AG04449 (cell line): ENCODE results near the gene NTM.

Experiments
- CTCF ChIA-PET: fragments of 350-600 bp; formaldehyde crosslinking; extraction: SDS; loops from one replicate; lab custom pipeline; 2021; ENCODE audit warnings: antibody characterized with exemption; lab: Yijun Ruan, JAX
- POLR2A ChIA-PET: fragments of 400-600, 350-600 bp; formaldehyde crosslinking; extraction: SDS; loops from one replicate; lab custom pipeline; 2020; ENCODE audit warnings: antibody characterized with exemption, inconsistent platforms; lab: Yijun Ruan, JAX
- DNase-seq: peaks from one replicate; pipeline ENCODE4 v3.0.0-alpha.2; 2010; ENCODE audit warnings: low read depth, low spot score
- H3K4me3 ChIP-seq: 2 replicates; pipeline ENCODE4 v1.5.1; 2011; ENCODE audit warnings: low read depth, mild to moderate bottlenecking, control low read depth, low read length
- TF ChIP-seq, protein P1 (sequence below): IDR thresholded peaks from one replicate; pipeline ENCODE4 v1.5.1; 2011; ENCODE audit warnings: mild to moderate bottlenecking, moderate library complexity, low read length, control low read depth, inconsistent platforms; ENCODE audit not compliant: insufficient read depth; ENCODE audit errors: missing control alignments

Gene NTM

DNA sequence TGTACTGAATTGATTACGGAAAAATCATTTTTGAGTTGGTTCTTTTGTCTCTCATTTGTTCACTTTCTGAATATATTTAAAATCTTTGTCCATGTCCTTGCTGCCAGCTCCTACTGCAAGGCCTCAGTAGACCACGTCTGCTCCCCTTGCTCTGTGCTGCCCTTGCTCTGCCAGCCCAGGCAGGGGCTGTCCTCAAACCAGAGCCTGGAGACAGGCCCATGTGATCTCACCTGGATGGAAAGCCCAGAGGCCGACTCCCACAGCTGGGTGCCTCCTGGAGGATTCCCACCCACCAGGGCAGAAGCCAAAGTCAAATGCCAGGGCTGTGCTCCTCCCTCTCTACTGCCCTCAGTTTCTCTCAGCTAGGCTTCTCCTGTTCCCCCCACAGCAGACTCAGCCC is 141.8 kb downstream of the NTM start:
- ChIA-PET CTCF (interaction anchor here (0.6 to 3.6 kb wide), 3 partner anchors 162 to 478 kb away, joined by 3 to 17 read pairs (median 6); no protein-coding TSS in a partner anchor), POLR2A (no interaction called here)
- H3K4me3 ChIP-seq = no peak overlapping the region
- DNase-seq = no peak
- TF ChIP-seq, protein P1, sequence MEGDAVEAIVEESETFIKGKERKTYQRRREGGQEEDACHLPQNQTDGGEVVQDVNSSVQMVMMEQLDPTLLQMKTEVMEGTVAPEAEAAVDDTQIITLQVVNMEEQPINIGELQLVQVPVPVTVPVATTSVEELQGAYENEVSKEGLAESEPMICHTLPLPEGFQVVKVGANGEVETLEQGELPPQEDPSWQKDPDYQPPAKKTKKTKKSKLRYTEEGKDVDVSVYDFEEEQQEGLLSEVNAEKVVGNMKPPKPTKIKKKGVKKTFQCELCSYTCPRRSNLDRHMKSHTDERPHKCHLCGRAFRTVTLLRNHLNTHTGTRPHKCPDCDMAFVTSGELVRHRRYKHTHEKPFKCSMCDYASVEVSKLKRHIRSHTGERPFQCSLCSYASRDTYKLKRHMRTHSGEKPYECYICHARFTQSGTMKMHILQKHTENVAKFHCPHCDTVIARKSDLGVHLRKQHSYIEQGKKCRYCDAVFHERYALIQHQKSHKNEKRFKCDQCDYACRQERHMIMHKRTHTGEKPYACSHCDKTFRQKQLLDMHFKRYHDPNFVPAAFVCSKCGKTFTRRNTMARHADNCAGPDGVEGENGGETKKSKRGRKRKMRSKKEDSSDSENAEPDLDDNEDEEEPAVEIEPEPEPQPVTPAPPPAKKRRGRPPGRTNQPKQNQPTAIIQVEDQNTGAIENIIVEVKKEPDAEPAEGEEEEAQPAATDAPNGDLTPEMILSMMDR = no peak

DNA sequence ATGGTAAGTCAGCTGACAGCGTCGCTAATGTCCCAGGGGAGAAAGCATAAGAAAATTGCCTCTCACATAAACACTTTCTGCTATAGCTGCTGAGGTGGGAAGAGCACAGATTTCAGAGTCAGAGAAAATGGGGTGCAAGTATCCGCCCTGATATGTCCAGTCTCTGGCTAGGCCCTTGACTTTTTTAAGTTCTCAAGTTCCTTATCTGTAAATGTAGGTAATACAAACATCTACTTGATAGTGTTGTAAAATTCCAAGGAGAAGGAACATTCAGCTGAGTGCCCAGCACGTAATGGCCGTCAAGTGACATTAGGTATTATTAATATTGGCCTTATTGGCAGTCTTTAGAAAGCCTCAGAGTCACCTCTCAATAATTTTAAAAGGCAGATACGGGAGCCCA is 143.6 kb downstream of the NTM start:
- CTCF ChIA-PET = no interaction called here
- no peak for DNase-seq
- TF ChIP-seq, protein P1 = no peak
- no peak overlapping the region for H3K4me3 ChIP-seq
- POLR2A ChIA-PET = no interaction called here

DNA sequence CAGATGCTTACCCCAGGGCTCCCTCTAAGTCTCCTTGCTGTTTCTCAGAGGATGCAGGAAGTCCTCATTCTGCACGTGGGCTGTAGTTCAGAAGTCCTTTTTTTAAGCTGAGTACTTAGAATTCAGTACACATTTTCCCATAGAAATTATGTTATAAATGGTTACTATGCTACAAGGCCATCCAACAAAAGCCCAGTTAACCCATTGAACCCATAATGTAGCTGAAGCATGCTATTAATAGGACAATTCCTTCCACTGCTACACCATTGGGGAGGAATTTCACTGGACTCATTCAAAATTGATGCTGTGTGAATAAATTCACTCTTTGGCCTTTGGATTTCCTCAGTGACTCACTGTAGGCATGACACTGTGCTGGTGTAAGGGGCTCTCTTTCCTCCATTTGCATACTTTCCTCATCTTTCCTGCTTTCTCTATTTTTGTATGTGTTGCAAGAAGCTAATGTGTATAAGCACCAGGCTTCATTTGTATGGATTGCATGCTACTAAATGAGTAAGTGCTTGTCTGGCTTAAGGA is 148.0 kb downstream of the NTM start:
- ChIA-PET POLR2A (no interaction called here), CTCF (interaction anchor here (0.8 kb wide), 1 partner anchor 13 kb away, joined by 3 read pairs; no protein-coding TSS in a partner anchor)
- DNase-seq = no peak
- H3K4me3 ChIP-seq = no peak overlapping the region
- TF ChIP-seq, protein P1 = no peak

DNA sequence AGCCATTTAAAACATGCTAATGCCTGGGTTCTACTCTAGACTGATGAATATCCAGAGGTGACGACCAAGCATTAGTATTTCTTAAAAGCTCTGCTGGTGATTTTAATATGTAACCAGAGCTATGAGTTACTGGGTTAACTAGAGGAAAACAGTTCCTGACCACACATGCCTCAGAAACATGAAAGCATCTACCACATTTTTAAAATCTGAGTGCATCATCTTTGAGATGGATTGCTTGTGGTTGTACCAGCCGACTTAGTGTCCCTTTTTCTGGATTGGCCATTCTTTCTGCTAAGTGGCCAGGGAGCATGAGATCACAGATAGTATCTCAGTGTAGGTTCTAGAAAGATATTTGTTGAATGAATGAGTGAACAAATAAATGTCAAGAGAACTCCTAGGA is 152.4 kb downstream of the NTM start:
- TF ChIP-seq, protein P1 = no peak
- CTCF ChIA-PET = interaction anchor here (0.8 kb wide), 1 partner anchor 151 kb away, joined by 3 read pairs; no protein-coding TSS in a partner anchor
- H3K4me3 ChIP-seq = no peak overlapping the region
- DNase-seq = no peak
- POLR2A ChIA-PET = no interaction called here

DNA sequence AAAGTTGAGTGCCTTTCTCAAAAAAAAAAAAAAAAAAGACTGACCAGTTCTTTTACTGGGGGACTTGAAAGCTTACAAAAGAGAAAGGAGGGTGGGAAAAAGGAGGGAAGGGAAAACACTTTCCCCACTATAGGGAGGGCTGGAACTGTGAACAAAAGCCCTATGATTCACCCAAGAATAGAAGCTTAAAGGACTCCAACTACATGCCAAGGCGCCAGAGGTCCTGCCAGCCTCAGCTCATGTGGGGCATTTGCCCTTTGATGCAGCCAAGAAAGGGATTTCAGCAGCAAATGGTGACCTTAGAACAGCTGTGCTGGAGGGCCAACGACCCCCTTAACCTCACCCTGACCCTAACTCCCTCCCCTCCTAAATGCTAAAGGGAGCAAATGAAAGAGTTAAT is 160.0 kb downstream of the NTM start:
- ChIA-PET POLR2A (no interaction called here), CTCF (interaction anchor here (1.6 kb wide), 1 partner anchor 144 kb away, joined by 3 read pairs; no protein-coding TSS in a partner anchor)
- TF ChIP-seq, protein P1 = no peak
- no peak for DNase-seq
- no peak overlapping the region for H3K4me3 ChIP-seq

DNA sequence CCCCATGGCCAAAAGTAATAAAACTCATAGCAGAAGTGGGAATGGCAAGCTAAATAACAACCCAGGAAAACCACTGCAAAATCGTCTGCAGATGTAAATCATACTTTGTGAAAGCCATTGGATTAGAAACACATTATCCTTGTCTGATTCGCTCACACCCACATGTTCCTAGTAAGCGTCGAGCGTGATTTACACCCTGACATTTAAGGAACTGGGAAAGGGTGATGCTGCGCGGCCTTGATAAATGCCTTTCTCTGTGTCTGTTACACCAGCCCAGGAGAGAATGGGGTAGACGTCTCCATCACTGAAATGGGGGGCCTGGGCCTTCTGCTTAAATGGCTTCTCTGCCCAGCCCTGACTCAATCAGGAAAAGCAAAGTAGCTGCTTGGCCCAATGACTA is 162.7 kb downstream of the NTM start:
- ChIA-PET CTCF (no interaction called here), POLR2A (no interaction called here)
- TF ChIP-seq, protein P1 = no peak
- no peak overlapping the region for H3K4me3 ChIP-seq
- no peak for DNase-seq
